Left forelimb (tissue), 1 donor: Measurements from ENCODE around the gene GUK1.
"Not testable (repeated sequence)": the region's sequence is repeated elsewhere in the genome, so short reads cannot be mapped to it uniquely, and the experiment has no call there.

ENCODE experiments used
- DNase-seq: peaks from one replicate; pipeline ENCODE4 v3.0.0-alpha.2; 2018; ENCODE audit warnings: low spot score

Gene GUK1

DNA sequence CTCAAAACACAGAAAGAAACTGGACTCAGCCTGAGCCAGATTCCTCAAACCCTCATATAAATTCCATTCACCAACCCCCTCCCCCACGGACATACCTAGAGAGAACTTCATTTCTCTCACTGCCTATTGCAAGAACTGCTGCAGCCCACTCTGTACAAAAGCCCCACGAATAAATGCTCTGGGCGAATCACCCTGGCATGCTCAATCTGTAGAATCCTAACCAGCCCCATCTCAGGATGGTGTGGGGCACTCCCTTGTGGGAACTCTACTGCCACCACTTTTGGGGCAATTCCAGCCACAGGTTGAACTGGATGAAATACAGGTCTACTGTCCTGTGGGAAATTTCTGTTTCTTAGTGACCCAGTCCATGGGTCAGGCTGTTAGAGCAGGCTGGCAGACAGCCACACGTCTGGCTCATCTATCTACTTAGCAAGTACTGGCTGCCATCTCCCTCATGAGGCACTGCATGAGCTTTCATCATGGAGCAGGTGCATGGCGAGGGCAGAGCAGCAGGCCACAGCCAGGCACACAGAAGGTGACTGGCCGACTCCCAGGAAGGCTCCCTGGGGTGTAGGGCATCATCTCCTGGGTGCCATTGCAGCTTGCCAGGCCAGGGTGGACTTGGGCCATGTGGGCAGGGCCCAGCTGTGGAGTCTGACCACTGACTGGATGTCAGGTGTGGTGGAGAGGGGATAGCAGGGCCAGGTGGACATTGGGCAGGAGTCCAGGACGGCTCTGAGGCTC is 35.4 kb upstream of the GUK1 start:
- DNase-seq, result no peak

- no peak for DNase-seq
Observed at GRCh38 chr1:228105270-228105995, 34.6 kb upstream of the GUK1 start.

DNA sequence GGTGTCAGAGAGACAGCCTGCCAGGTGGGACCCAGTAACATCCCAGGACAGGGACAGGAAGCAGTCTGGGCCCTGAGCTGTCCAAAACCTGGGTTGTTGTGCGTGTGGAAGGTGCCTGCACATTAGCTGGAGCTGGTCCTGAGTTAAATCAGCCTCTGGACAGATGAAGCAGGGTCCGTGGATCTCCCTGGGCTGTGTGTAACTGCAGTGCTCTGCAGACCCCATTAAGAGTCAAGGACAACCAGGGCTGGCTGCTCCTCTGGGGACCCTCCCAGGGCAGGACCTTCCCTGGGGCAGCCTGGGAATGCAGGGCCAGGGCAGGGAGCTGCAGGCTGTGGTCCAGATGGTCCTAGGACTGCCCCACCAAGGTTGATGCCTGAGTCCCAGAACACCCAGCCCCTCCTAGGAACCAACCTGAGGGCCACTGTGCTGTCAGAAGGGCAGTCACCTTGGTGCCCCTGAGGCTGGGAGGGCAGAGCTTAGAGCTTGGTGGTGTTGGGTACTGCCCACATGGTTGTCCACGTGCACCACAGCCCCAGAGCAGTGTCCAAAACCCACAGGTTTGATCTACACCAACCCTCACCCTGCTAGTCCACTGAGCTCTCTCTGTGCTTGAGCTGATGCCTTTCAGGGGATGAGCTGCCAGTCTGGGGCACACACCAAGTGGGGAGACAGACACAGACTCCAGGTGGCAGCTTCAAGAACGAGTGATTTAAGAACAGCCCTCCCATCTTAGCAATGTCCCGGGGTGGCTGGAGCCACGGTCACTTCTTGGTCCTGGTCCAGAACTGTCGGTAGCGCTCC is 33.9 kb upstream of the GUK1 start:
- DNase-seq, result no peak

- DNase-seq, result no peak
Observed at GRCh38 chr1:228106800-228107054, 33.4 kb upstream of the GUK1 start.

GRCh38 chr1:228107636-228108035 is 32.4 kb upstream of the GUK1 start:
- no peak for DNase-seq

DNA sequence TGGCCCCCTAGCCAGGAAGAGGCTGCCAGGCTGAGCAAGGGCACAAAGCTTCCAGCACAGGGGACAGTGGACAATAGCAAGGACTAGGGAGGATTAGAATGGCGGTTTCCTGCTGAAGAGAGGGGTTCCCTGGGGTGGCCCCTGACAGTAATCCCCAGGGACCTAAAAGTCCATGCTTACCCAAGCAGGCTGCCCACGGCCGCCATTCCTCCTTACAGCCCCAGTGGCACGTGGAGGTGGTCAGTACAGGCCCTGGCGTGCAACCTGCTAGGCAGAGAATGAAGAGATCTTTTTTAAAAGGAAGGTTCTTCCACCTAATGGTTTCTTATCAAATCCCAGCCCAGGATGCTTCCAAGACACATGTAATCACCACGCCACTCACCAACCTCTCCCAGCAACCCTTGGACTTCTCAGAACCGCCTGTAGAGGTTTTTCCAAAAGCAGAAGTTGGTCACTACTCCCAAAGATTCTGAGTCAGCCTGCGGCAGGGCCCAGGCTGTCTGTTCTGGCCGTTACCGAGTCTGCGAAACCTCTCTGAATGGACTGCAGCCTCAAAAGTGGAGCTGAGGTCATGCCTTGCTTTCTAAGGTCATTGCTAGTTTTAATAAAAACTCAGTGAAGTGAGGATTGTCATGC is 31.9 kb upstream of the GUK1 start:
- no peak for DNase-seq

DNA sequence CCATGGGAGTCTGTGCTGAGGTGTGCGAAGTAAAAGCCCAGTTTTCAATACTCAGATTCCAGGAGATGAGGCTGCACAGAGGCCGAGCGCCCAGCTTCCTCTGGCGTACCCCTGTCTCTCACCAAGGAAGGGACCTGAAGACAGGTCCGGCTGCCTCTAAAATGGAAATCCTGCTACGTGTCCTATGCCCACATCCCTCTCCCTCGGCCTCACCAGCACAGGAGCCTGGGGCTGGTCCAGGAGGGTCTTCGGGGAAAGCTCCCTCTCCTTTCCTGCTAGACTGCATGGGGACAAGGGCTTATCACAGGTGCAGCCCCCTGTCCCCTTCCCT is 31.4 kb upstream of the GUK1 start:
- DNase-seq, result no peak

DNA sequence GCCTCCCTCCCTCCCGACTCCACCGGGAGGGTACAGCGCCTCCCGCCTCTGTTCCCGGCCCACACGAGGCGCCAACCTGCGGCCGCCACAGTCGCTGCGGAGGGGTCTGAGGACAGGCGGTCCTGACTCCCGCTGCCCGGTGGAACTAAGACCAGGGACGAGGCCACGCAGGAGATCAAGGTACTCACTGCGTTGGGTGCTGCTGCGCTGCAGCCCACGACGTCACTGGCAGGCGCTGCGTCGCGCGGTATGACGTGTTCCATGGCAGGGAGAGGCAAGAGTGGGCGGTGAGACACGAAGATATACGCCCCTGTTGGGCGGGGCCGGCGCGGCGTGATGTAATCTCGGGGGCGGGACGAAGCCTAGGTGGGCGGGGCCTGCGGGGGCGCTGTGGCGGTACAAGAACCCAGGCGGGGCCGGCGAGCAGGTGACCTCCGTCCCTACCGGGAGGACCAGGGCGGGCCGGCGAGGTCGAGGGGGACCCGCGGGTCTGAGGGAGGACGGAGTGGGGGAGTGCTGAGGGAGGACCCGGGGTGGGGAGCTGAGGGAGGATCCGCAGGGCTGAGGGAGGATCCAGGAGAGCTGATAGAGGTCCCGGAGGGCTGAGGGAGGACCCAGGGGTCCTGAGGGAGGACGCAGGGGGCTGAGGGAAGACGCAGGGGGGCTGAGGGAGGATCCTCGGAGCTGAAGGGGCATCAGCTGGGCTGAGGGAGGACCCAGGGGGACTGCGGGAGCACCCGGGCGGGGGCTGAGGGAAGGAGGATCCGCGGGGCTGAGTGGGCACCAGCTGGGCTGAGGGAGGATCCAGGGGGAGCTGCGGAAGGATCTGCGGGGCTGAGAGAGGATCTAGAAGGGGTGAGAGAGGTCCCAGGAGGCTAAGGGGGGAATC is 30.8 kb upstream of the GUK1 start, which contains the start of gene MRPL55:
Gene MRPL55, minus strand, starts transcription at position 227 of the 889 bp plus-strand sequence. CDS start 1,039 bp downstream, outside the sequence.
- peak; percentile 100 for DNase-seq

- DNase-seq, result no peak
Observed at GRCh38 chr1:228109962-228110488, 30.1 kb upstream of the GUK1 start.

DNA sequence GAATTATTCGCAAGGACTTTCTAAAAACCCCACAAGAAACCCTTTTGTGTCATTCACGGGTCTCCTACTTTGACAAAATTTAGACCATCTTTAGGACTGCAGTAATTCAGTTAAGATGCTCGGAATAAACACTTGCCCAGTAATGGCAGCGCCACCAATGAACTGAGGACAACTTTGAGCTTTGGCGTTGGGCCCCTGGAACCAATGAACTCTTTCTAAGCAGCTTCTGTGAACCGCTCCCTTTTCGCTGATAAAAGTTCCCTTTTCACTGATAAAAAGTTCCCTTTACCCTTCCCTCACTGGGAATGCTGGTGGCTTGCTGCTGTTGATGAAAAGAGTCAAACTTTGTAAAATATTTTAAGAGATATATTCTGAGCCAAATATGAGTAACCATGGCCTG is 29.5 kb upstream of the GUK1 start:
- no peak for DNase-seq

DNA sequence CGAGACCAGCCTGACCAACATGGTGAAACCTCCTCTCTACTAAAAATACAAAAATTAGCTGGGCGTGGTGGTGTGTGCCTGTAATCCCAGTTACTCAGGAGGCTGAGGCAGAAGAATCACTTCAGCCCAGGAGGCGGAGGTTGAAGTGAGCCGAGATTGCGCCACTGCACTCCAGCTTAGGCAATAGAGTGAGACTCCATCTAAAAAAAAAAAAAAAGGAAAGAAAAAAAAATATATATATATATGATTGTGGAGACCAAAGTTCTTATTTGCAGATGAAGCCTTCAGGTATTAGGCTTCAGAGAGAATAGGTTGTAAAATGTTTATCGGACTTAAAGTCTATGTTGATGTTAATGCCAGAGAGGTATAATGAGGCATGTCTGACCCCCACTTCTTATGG is 28.8 kb upstream of the GUK1 start:
- DNase-seq, result not testable (repeated sequence)

DNA sequence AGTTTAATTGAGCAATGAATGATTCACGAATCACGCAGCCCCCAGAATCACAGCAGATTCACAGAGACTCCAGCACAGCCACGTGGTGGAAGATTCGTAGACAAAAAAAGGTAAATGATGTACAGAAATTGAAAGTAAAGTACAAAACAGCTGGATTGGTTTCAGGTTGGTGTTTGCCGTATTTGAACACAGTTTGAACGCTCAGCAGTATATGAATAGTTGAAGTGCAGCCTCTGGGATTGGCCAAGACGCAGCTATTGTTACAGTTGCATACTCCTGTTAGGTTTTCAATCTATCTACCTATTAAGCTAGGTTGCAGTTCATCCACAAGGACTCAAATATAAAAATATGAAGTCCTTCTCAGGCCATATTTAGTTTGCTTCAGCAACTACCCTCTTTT is 27.9 kb upstream of the GUK1 start:
- DNase-seq, result peak; percentile 1

GRCh38 chr1:228112617-228113016 is 27.5 kb upstream of the GUK1 start:
- no peak for DNase-seq

- no peak for DNase-seq
Observed at GRCh38 chr1:228114827-228115226, 25.3 kb upstream of the GUK1 start.

DNA sequence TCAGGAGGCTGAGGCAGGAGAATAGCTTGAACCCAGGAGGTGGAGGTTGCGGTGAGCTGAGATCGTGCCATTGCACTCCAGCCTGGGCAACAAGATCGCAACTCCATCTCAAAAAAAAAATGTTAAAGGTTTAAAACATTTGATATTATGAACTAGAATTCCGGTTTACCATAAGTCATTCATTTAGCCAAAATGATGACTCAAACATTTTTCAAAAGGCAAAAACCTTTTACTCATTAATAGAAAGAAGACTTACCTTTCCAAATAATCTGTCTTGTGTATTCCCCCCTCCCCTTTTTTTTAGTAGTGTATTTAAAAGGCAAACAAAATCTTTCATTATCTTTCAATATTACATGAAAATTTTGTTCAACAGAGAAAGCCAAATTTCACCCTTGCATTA is 22.7 kb upstream of the GUK1 start:
- no peak for DNase-seq

DNA sequence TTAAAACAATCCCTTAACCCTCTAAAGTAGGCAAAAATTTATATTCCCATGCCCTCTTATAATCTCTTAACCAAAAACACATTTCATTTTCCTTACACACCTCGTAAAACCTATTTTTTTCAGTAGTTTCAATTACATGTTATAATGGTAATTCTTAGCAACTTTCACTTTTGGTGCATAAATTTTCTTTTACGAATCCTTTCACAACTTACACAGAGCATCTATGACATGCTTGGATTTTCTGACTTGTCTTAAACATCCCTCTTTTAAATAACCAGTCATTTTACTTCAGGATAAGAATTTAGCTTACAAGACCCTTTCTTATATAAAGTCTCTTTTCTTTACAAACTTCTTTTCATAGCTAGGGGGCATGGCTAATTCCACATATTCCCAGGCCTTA is 22.0 kb upstream of the GUK1 start:
- DNase-seq, result no peak

- no peak for DNase-seq
Observed at GRCh38 chr1:228120351-228120750, 19.7 kb upstream of the GUK1 start.

DNA sequence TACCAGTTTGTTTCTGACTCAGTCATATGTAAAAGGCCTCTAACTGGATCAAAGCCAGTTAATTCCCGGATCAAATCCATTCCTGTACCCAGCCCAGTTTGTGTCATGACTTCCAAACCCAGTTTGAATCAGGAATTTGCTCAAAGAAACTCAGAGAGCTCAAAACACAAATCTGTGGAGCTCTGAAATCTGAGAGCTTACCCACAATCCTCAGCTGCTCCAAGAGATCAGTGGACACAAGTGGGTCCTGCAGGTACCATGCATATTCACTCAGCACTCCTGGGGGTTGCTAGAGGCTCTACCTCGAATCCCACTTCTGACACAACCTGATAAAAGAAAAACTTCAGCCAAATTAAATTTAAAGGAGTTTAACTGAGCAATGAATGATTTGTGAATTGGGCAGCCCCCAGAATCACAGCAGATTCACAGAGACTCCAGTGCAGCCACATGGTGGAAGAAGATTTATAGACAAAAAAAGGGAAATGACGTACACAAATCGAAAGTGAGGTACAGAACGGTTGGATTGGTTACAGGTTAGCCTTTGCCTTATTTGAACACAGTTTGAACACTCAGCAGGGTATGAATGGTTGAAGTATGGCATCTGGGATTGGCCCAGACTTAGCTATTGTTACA is 19.1 kb upstream of the GUK1 start:
- no peak for DNase-seq

- DNase-seq, result no peak
Observed at GRCh38 chr1:228122921-228123441, 17.1 kb upstream of the GUK1 start.

DNA sequence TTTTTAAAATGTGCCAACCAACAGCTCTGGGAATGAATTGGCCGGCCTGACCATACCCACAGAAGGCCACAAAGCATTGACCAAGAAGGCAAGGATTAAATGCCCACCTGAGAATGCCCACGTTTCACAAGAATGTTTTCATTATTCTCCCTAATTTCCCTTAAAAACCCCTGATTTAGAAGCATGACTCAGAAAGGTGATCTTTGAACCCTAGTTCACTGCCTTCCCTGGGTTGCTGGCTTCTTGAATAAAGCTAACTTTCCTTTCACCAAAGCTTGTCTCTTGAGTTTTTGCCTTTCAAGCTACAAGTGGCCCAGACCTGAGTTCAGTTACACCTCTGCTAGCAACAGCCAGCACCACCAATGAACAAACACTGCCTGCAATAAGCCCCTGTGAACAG is 16.6 kb upstream of the GUK1 start:
- DNase-seq, result no peak

GRCh38 chr1:228125185-228125584 is 14.9 kb upstream of the GUK1 start:
- no peak for DNase-seq
